GM19238 (cell line): ENCODE measurements around the gene ARMC7.
"Not testable (repeated sequence)": the region's sequence is repeated elsewhere in the genome, so short reads cannot be mapped to it uniquely, and the experiment has no call there.

Source experiments
- DNase-seq: peaks from one replicate; pipeline ENCODE4 v3.0.0; 2011; ENCODE audit warnings: low spot score; ENCODE audit not compliant: insufficient read length

The ARMC7 gene

GRCh38 chr17:75099881-75100595 lies 9.7 kb upstream of the ARMC7 start:
- no peak for DNase-seq

- no peak for DNase-seq
Observed at GRCh38 chr17:75102385-75102821, 7.4 kb upstream of the ARMC7 start.

DNA sequence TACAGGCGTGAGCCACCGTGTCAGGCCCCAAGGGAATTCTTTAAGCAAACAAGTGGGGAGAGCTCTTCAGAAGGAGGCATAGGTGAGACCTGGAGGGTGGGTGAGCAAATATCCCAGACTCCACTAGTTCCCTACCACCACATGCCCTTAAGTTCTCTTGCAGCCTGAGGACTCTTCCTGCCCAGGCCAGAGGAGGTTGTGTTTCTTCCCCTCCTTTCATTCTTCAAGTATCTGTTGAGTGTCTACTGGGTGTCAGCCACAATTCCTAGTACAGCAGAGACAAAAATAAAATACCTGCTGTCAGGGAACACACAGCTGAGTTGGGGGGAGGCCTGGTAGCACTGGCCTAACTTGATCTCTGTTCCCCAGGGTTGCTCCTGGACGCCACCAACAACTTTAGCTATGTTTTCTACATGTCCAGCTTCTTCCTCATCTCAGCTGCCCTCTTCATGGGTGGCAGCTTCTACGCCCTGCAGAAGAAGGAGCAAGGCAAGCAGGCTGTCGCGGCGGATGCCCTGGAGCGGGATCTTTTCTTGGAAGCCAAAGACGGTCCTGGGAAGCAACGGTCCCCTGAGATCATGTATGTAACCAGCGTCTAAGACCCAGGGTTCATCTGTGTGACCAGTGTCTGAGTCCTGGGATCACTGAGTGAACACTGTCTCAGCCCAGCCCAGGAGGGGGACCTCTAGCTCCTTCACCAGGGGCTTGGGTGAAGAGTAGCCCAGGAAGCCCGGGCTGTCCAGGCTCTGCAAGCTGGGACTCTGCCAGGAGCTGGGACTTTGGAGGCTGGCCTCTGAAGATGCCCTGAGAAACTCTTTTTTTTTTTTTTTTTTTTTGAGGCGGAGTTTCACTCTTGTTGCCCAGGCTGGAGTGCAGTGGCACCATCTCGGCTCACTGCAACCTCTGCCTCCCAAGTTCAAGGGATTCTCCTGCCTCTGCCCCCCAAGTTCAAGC lies 5.9 kb upstream of the ARMC7 start:
- DNase-seq, result no peak

DNA sequence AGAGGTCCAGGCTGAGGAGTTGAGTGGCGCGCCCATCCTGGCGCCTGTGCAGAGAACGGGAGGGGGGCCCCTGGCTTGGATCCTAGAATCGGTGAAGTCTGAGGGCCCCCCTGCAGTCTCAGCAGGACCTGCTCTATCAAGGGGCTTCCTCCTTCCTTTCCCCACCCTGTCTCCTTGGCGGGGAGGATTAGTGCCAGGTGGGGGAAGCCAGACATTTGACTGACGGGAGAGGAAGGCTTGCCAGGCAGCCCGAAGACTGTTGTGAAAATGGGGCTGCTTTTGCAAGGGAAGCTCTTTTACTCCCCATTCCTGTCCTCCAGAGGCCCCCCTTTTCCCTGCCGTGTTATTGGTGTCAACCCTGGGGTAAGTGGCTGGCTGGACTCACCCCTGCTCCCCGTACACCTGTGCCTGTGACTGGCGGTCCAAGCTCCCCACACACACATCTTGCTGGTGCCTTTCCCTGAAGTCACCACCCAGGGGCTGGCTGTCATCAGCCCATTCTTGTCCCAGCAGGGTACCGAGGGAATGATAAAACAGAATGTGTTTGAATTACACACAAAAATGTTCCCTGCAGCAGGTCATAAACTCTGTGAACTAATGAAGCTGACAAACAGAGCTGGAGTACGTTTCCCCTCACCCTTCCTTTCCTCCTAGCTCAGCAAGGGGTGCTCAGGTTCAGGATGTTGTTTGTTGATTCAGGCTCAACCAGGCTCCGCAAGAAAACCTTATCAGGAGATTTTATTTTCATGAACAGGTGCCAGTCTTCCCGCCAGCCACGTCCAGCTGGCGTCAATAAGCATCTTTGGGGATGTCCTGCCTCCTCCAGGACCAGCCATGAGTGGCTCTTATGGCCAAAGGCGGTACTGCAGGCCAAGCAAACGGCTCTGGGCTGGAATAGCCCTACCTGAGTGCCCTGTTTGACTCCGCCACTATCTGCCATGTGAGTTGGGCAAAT lies 4.4 kb upstream of the ARMC7 start:
- peak; percentile 66 for DNase-seq

- DNase-seq, result no peak
Observed at GRCh38 chr17:75108193-75108592, 1.6 kb upstream of the ARMC7 start.

- DNase-seq, result no peak
Observed at GRCh38 chr17:75109046-75109406, 743 bp upstream of the ARMC7 start.

DNA sequence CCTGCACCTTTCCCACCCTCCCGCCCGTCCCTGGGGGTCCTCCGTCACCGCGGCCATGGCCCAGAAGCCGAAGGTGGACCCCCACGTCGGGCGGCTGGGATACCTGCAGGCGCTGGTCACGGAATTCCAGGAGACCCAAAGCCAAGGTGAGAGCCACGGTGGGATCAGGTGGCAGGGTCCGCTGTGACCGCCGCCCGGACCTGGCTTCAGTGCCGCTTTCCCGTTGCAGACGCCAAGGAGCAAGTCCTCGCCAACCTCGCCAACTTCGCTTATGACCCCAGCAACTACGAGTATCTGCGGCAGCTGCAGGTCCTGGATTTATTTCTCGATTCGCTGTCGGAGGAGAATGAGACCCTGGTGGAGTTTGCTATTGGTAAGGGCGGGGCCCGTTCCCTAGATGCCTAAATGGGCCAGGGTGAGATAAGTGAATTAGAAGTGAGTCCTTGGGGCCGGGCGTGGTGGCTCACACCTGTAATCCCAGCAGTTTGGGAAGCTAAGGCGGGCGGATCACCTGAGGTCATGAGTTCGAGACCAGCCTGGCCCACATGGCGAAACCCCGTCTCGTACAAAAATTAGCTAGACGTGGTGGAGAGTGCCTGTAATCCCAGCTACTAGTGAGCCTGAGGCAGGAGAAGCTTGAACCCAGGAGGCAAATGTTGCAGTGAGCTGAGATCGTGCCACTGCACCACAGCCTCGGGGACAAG lies 617 bp downstream of the ARMC7 start:
- DNase-seq, result no peak

DNA sequence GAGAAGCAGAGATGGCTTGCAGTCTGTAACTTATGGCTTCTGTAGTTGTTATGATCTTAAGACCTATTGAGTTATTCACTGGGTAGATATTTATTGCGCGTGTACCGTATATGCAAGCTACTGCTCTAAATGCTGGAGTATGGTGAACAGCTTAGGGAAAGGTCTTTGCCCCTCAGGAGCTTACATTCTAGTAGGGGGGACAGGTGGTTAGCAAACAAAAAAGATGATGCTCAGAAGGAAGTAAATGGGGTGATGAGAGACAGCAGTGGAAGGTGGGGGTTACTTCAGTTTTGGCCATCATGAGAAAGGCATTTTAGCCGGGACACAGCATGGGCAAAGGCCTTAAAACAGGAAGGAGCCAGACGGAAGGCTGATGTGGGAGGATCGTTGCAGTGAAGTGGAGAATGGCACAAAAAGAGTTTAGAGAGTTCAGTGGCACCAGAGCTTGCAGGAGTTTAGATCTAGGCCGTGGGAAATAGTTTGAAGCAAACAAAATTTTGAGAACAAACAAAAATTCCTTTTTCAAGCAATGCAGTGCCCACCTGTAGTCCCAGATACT lies 2.1 kb downstream of the ARMC7 start:
- DNase-seq, result no peak

GRCh38 chr17:75113798-75114551 lies 4.2 kb downstream of the ARMC7 start:
- DNase-seq, result peak; percentile 83

GRCh38 chr17:75114552-75115314 lies 5.0 kb downstream of the ARMC7 start:
- DNase-seq, result peak; percentile 39

GRCh38 chr17:75115555-75115954 lies 5.8 kb downstream of the ARMC7 start:
- no peak for DNase-seq

DNA sequence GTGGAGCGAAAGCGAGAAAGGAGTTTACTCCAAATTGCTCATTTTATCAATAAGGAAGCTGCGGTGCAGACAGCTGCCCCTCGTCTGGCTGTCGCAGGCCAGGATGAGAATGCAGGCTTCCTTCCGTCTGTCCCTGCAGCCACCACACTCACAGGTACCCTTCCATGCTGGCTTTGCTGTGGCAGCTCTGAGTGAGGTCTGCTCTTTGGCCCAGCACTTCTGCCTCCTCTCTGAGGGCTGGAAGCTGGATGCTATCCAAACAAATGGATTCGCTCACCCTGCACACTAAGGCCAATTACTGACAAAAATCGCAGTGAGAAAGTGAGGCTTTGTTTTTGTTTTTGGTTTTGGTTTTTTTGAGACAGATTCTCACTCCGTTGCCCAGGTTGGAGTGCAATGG lies 7.0 kb downstream of the ARMC7 start:
- no peak for DNase-seq

DNA sequence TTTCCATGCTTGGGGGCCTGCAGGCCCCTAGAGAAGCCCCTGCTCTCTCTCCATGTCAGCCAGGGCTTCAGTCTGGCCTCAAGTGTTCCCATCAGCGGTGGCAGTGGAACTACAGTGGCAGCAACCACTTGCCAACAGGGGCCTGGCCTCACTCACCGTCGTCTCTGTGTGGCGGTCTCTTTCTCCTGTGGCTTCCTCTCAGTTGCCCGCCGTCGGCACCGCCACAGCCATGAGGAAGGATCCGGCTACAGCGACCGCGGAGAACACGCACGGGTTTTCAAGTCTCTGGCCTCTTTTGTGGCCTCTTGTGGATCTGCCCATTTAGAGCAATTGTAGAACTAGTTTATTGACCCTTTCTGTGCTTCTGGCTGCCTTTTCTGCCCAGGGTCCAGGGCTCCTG lies 8.5 kb downstream of the ARMC7 start:
- no peak for DNase-seq

GRCh38 chr17:75124041-75124818 lies 14.5 kb downstream of the ARMC7 start:
- DNase-seq, result no peak

GRCh38 chr17:75124819-75125162 lies 15.0 kb downstream of the ARMC7 start:
- DNase-seq, result no peak

- DNase-seq, result no peak
Observed at GRCh38 chr17:75125984-75126383, 16.2 kb downstream of the ARMC7 start.

DNA sequence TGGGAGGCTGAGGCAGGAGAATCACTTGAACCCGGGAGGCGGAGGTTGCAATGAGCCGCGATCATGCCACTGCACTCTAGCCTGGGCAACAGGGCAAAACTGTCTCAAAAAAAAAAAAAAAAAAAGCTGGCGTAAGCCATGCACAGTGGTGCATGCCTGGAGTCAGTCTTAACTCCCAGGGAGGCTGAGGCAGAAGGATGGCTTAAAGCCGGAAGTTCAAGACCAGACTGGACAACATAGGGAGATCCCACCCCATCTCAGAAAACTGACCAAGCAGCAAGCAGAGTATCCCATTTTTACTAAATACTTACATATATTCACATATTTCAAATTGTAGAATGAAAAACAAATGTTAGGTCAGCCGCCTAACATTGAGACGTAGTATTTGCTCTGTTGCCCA lies 17.2 kb downstream of the ARMC7 start:
- no peak for DNase-seq

DNA sequence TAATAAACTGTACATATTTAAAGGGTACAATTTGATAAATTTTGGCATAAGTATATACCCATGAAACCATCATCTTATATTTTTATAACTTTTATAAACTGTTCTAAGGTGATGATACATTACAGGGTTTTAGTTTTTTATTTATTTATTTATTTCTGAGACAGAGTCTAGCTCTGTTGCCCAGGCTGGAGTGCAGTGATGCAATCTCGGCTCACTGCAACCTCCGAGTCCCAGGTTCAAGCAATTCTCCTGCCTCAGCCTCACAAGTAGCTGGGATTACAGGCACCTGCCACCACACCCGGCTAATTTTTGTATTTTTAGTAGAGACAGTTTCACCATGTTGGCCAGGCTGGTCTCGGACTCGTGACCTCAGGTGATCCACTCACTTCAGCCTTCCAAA lies 18.2 kb downstream of the ARMC7 start:
- not testable (repeated sequence) for DNase-seq
